Mesenchymal stem cell (in vitro differentiated cells and primary cell): ENCODE data around the gene CBFA2T2.

ENCODE experiments used
- DNase-seq: peaks from one replicate; pipeline ENCODE4 v3.0.0-alpha.2; 2013
- H2AFZ ChIP-seq: one replicate; pipeline ENCODE4 v1.6.1; 2013; ENCODE audit warnings: low read depth, mild to moderate bottlenecking, control low read depth, inconsistent platforms, low read length, moderate library complexity
- H2AK5ac ChIP-seq: 2 replicates; pipeline ENCODE4 v1.6.1; 2013; ENCODE audit warnings: low read length, moderate library complexity, mild to moderate bottlenecking, inconsistent platforms; ENCODE audit not compliant: severe bottlenecking
- H2BK120ac ChIP-seq: one replicate; pipeline ENCODE4 v1.6.1; 2013; ENCODE audit warnings: low read depth, mild to moderate bottlenecking, inconsistent platforms, low read length, moderate library complexity
- H2BK12ac ChIP-seq, 2 experiments: one replicate each; pipeline ENCODE4 v1.6.1; 2013; ENCODE audit warnings: inconsistent platforms in 2 of 2, low read length in 2 of 2, mild to moderate bottlenecking in 2 of 2, moderate library complexity in 2 of 2, control low read depth in 1 of 2
- H2BK15ac ChIP-seq: one replicate; pipeline ENCODE4 v1.6.1; 2013; ENCODE audit warnings: mild to moderate bottlenecking, low read depth, inconsistent platforms; ENCODE audit not compliant: poor library complexity, severe bottlenecking
- H2BK5ac ChIP-seq: 2 replicates; pipeline ENCODE4 v1.6.1; 2013; ENCODE audit warnings: low read depth, mild to moderate bottlenecking, low read length, control low read depth, inconsistent platforms; ENCODE audit not compliant: poor library complexity, severe bottlenecking
- H3K14ac ChIP-seq, 2 experiments: one replicate each; pipeline ENCODE4 v1.6.1; 2013; ENCODE audit warnings: inconsistent platforms in 2 of 2, low read length in 2 of 2, control low read depth in 1 of 2, mild to moderate bottlenecking in 1 of 2, moderate library complexity in 1 of 2
- H3K18ac ChIP-seq, 2 experiments: one replicate each; pipeline ENCODE4 v1.6.1; 2013; ENCODE audit warnings: inconsistent platforms in 2 of 2, low read length in 2 of 2, control low read depth in 1 of 2, low read depth in 1 of 2, mild to moderate bottlenecking in 1 of 2
- H3K23ac ChIP-seq, 2 experiments: one replicate each; pipeline ENCODE4 v1.6.1; 2013; ENCODE audit warnings: inconsistent platforms in 2 of 2, low read length in 2 of 2, mild to moderate bottlenecking in 2 of 2, moderate library complexity in 2 of 2, control low read depth in 1 of 2
- H3K27ac ChIP-seq: 2 replicates; pipeline ENCODE4 v1.5.1; 2013; ENCODE audit warnings: mild to moderate bottlenecking, moderate library complexity, low read length, control low read depth, inconsistent platforms; ENCODE audit not compliant: poor library complexity, severe bottlenecking
- H3K27me3 ChIP-seq, 2 experiments: 2 replicates each; pipeline versions ENCODE4 v1.6.1 to v1.7.0; 2013; ENCODE audit warnings: low read length in 2 of 2, mild to moderate bottlenecking in 2 of 2, moderate library complexity in 2 of 2, control low read depth in 1 of 2, inconsistent platforms in 1 of 2; ENCODE audit not compliant: control insufficient read depth in 1 of 2, insufficient read depth in 1 of 2
- H3K36me3 ChIP-seq, 2 experiments: 2 replicates each; pipeline versions ENCODE4 v1.6.1 to v1.7.0; 2013; ENCODE audit warnings: low read length in 2 of 2, control low read depth in 1 of 2, inconsistent platforms in 1 of 2, low read depth in 1 of 2, mild to moderate bottlenecking in 1 of 2; ENCODE audit not compliant: insufficient read depth in 2 of 2, control insufficient read depth in 1 of 2
- H3K4ac ChIP-seq, 2 experiments: one replicate each; pipeline ENCODE4 v1.6.1; 2013; ENCODE audit warnings: inconsistent platforms in 2 of 2, low read length in 2 of 2, mild to moderate bottlenecking in 2 of 2, moderate library complexity in 2 of 2, control low read depth in 1 of 2, low read depth in 1 of 2
- H3K4me1 ChIP-seq: 2 replicates; pipeline ENCODE4 v1.6.1; 2013; ENCODE audit warnings: low read depth, low read length, control low read depth; ENCODE audit not compliant: control insufficient read depth, insufficient read depth
- H3K4me2 ChIP-seq: 2 replicates; pipeline ENCODE4 v1.6.1; 2013; ENCODE audit warnings: low read length, mild to moderate bottlenecking, inconsistent platforms; ENCODE audit not compliant: poor library complexity, severe bottlenecking
- H3K4me3 ChIP-seq, 2 experiments: 2 replicates each; pipeline versions ENCODE4 v1.5.1 to v1.7.0; 2013; ENCODE audit warnings: low read length in 2 of 2, mild to moderate bottlenecking in 2 of 2, control low read depth in 1 of 2, low read depth in 1 of 2; ENCODE audit not compliant: insufficient read depth in 1 of 2
- H3K79me1 ChIP-seq: replicated peaks from 2 replicates; pipeline ENCODE4 v1.6.1; 2013; ENCODE audit warnings: mild to moderate bottlenecking, control low read depth, low read length, inconsistent platforms; ENCODE audit not compliant: poor library complexity, severe bottlenecking
- H3K9ac ChIP-seq: 2 replicates; pipeline ENCODE4 v1.7.0; 2013; ENCODE audit warnings: mild to moderate bottlenecking, low read length, moderate library complexity
- H3K9me3 ChIP-seq: 2 replicates; pipeline ENCODE4 v1.7.0; 2013; ENCODE audit warnings: mild to moderate bottlenecking, low read length; ENCODE audit not compliant: control insufficient read depth
- H4K8ac ChIP-seq: one replicate; pipeline ENCODE4 v1.6.1; 2013; ENCODE audit warnings: inconsistent platforms, mild to moderate bottlenecking, low read length, moderate library complexity
- H4K91ac ChIP-seq: one replicate; pipeline ENCODE4 v1.6.1; 2013; ENCODE audit warnings: mild to moderate bottlenecking, low read length, inconsistent platforms
- WGBS: methylation state at CpG from one replicate; pipeline ENCODE4 v1.1.7; 2013; ENCODE audit warnings: mixed read lengths; 5-methylcytosine and 5-hydroxymethylcytosine counted together

CBFA2T2 gene

GRCh38 chr20:33442136-33443005, 47.5 kb upstream of the CBFA2T2 start:
- no peak overlapping the region for H2BK5ac ChIP-seq
- H3K9ac ChIP-seq = peak overlapping the region; percentile 85
- H4K8ac ChIP-seq = no peak overlapping the region
- H3K4ac ChIP-seq = peak overlapping the region in 1 of 2 experiments; percentile 73
- no peaks in the 10 kb centered on the region for H3K27me3 ChIP-seq
- peak overlapping the region in 1 of 2 experiments; percentile 88 for H3K4me3 ChIP-seq
- WGBS = 94% methylated on average over 9 of the region's 9 CpGs
- H3K9me3 ChIP-seq = no peaks in the 10 kb centered on the region
- peak overlapping the region in 1 of 2 experiments; percentile 23 for H3K23ac ChIP-seq
- H3K27ac ChIP-seq = no peak overlapping the region
- H3K14ac ChIP-seq = peak overlapping the region in 1 of 2 experiments; percentile 90
- peak overlapping the region in 1 of 2 experiments; percentile 45 for H2BK12ac ChIP-seq
- H3K36me3 ChIP-seq = peaks cover 0 to 11% of the 10 kb centered on the region in 2 experiments
- H3K4me2 ChIP-seq = peak overlapping the region; percentile 88
- no peak overlapping the region for H2AFZ ChIP-seq
- no peak for DNase-seq
- peak overlapping the region in 1 of 2 experiments; percentile 75 for H3K18ac ChIP-seq
- H4K91ac ChIP-seq = no peak overlapping the region
- H3K79me1 ChIP-seq = no peaks in the 10 kb centered on the region
- peaks cover 20% of the 10 kb centered on the region for H3K4me1 ChIP-seq
- H2AK5ac ChIP-seq = no peak overlapping the region
- H2BK120ac ChIP-seq = no peak overlapping the region
- no peak overlapping the region for H2BK15ac ChIP-seq

GRCh38 chr20:33443006-33443511, 46.8 kb upstream of the CBFA2T2 start:
- Histone ChIP-seq H3K79me1 (no peaks in the 10 kb centered on the region), H3K4me1 (peaks cover 15% of the 10 kb centered on the region), H3K36me3 (peaks cover 0 to 7% of the 10 kb centered on the region in 2 experiments), H3K14ac (peak overlapping the region in 1 of 2 experiments; percentile 82), H3K23ac (peak overlapping the region in 1 of 2 experiments; percentile 86), H4K8ac (peak overlapping the region; percentile 73), H2AK5ac (no peak overlapping the region), H2BK120ac (peak overlapping the region; percentile 82), H3K4ac (peak overlapping the region; percentile 24 to 73), H3K4me2 (peak overlapping the region; percentile 88), H3K27me3 (no peaks in the 10 kb centered on the region), H3K18ac (peak overlapping the region; percentile 64 to 75), H2BK5ac (no peak overlapping the region), H2BK15ac (peak overlapping the region; percentile 92), H2BK12ac (peak overlapping the region; percentile 45 to 57), H3K27ac (no peak overlapping the region), H2AFZ (peak overlapping the region; percentile 92), H3K9me3 (no peaks in the 10 kb centered on the region), H4K91ac (no peak overlapping the region), H3K9ac (peak overlapping the region; percentile 85), H3K4me3 (peak overlapping the region; percentile 74 to 88)
- DNase-seq = peak; percentile 13
- 6% methylated on average over 39 of the region's 45 CpGs for WGBS

- Histone ChIP-seq H2BK15ac (peak within 1 kb of the TSS; percentile 92), H3K36me3 (peaks cover 0 to 1% of the 10 kb centered on the region in 2 experiments), H3K18ac (peak within 1 kb of the TSS; percentile 64 to 75), H3K9me3 (no peaks in the 10 kb centered on the region), H3K4ac (peak within 1 kb of the TSS; percentile 24 to 73), H3K4me2 (peak within 1 kb of the TSS; percentile 88), H3K4me1 (peaks cover 15% of the 10 kb centered on the region), H3K79me1 (no peaks in the 10 kb centered on the region), H3K9ac (peak within 1 kb of the TSS; percentile 85), H2BK12ac (peak within 1 kb of the TSS; percentile 45 to 57), H3K27me3 (no peaks in the 10 kb centered on the region), H3K23ac (peak within 1 kb of the TSS in 1 of 2 experiments; percentile 86), H2BK120ac (peak within 1 kb of the TSS; percentile 82), H4K8ac (peak within 1 kb of the TSS; percentile 73), H2AK5ac (no peak within 1 kb of the TSS), H3K27ac (no peak within 1 kb of the TSS), H4K91ac (no peak within 1 kb of the TSS), H3K14ac (peak within 1 kb of the TSS in 1 of 2 experiments; percentile 90), H3K4me3 (peak within 1 kb of the TSS; percentile 74 to 88), H2AFZ (peak within 1 kb of the TSS; percentile 92), H2BK5ac (no peak within 1 kb of the TSS)
- 2% methylated on average over 66 of the region's 75 CpGs for WGBS
- DNase-seq = peak; percentile 83
Observed at GRCh38 chr20:33443512-33444239, 46.2 kb upstream of the CBFA2T2 start, which contains the start of gene SNTA1. Gene SNTA1, minus strand, starts transcription at chr20:33443763. Its CDS starts 143 bp downstream, at chr20:33443620.
